GM12878 (cell line): ENCODE measurements around the gene PPP3CA. TPM values are rescaled to one million over a fixed set of nuclear protein-coding genes. Genes with fewer than 3 reads are reported as not detected.

Experiments used
- ATAC-seq: fragments of 200-7000 bp; cut with Tn5 transposase; 3 replicates; pipeline ENCODE4 v1.9.1; 2020; ENCODE audit warnings: mild to moderate bottlenecking, moderate library complexity
- BruUV-seq: library from RNA; stranded (reverse); fragments of 400-500 nt; replicated peaks from 2 replicates; lab custom pipeline; 2021; lab: Mats Ljungman, UMichigan
- CTCF ChIA-PET: fragments of 300-600 bp; sonication (Branson Sonifier 250); formaldehyde crosslinking; extraction: SDS; loops from one replicate; lab custom pipeline; 2021; ENCODE audit warnings: inconsistent platforms; lab: Yijun Ruan, JAX
- POLR2A ChIA-PET: fragments of 350-600 bp; formaldehyde crosslinking; extraction: SDS; loops from one replicate; lab custom pipeline; 2021; ENCODE audit warnings: inconsistent platforms; lab: Charles Lee
- RAD21 ChIA-PET: fragments of 300-600 bp; sonication (Branson Sonifier 250); formaldehyde crosslinking; loops from one replicate; lab custom pipeline; 2023; ENCODE audit warnings: antibody characterized with exemption; ENCODE audit not compliant: unreplicated experiment; lab: Charles Lee
- SMC1A ChIA-PET: fragments of 300-600 bp; sonication (Branson Sonifier 250); formaldehyde crosslinking; loops from one replicate; lab custom pipeline; 2023; ENCODE audit not compliant: unreplicated experiment, uncharacterized antibody; lab: Charles Lee
- DNase-seq: peaks from one replicate; pipeline ENCODE4 v3.0.0-alpha.2; 2011; ENCODE audit warnings: low read depth, low spot score
- FAIRE-seq: peaks from 3 replicates; lab custom pipeline; 2011; peaks lifted over from hg19 to GRCh38; lab: Jason Lieb, UNC
- H2AFZ ChIP-seq: 2 replicates; pipeline ENCODE4 v1.6.0; 2011; ENCODE audit warnings: low read depth, low read length, control low read depth; ENCODE audit not compliant: control insufficient read depth
- H3K27ac ChIP-seq: 2 replicates; pipeline ENCODE4 v1.5.1; 2011; ENCODE audit warnings: control low read depth; ENCODE audit not compliant: control insufficient read depth, insufficient read depth
- H3K27me3 ChIP-seq, 2 experiments: replicated peaks in 1 of 2; 2 replicates each; pipeline versions ENCODE4 v1.6.0 to v1.6.1; 2011; ENCODE audit warnings: low read length in 1 of 2; ENCODE audit not compliant: control insufficient read depth in 2 of 2, insufficient read depth in 2 of 2
- H3K36me3 ChIP-seq, 2 experiments: 2 replicates each; pipeline ENCODE4 v1.5.1; 2011; ENCODE audit warnings: low read length in 1 of 2; ENCODE audit not compliant: control insufficient read depth in 2 of 2, insufficient read depth in 2 of 2
- H3K4me1 ChIP-seq: 2 replicates; pipeline ENCODE4 v1.6.1; 2011; ENCODE audit warnings: mild to moderate bottlenecking, low read length, moderate library complexity, mixed read lengths; ENCODE audit not compliant: control insufficient read depth, insufficient read depth
- H3K4me2 ChIP-seq: 2 replicates; pipeline ENCODE4 v1.6.0; 2011; ENCODE audit warnings: control low read depth; ENCODE audit not compliant: control insufficient read depth, insufficient read depth
- H3K4me3 ChIP-seq: fragments of 200-600 bp; sonication (generic); 2 replicates; pipeline ENCODE4 v1.5.1; 2016
- H3K79me2 ChIP-seq: 2 replicates; pipeline ENCODE4 v1.6.0; 2011; ENCODE audit warnings: low read length; ENCODE audit not compliant: control insufficient read depth, insufficient read depth
- H3K9ac ChIP-seq: 2 replicates; pipeline ENCODE4 v1.8.0; 2011; ENCODE audit warnings: low read length, control low read depth, mixed read lengths; ENCODE audit not compliant: control insufficient read depth, insufficient read depth
- H3K9me3 ChIP-seq: replicated peaks from 3 replicates; pipeline ENCODE4 v1.5.1; 2011; ENCODE audit warnings: mild to moderate bottlenecking, low read length; ENCODE audit not compliant: control insufficient read depth, insufficient read depth
- H4K20me1 ChIP-seq: 2 replicates; pipeline ENCODE4 v1.6.0; 2011; ENCODE audit not compliant: control insufficient read depth, insufficient read depth
- EGR1 ChIP-seq, 2 experiments: IDR thresholded peaks; 1 replicate in 1 of 2; 2 replicates in 1 of 2; pipeline ENCODE4 v1.6.1; 2011 to 2012; ENCODE audit warnings: low read depth in 2 of 2, low read length in 2 of 2, borderline replicate concordance in 1 of 2, mild to moderate bottlenecking in 1 of 2, moderate library complexity in 1 of 2
- ELK1 ChIP-seq: IDR thresholded peaks from 2 replicates; pipeline ENCODE4 v1.6.1; 2012; ENCODE audit warnings: low read depth, low read length, improper control_type of control experiment
- ESRRA ChIP-seq: IDR thresholded peaks from 2 replicates; pipeline ENCODE4 v1.6.1; 2012; ENCODE audit warnings: mild to moderate bottlenecking, low read length, improper control_type of control experiment
- GABPA ChIP-seq: IDR thresholded peaks from 2 replicates; pipeline ENCODE4 v1.6.1; 2014; ENCODE audit warnings: antibody characterized with exemption, low read depth, mild to moderate bottlenecking, inconsistent platforms
- HDAC2 ChIP-seq: fragments of 200-600 bp; sonication (generic); IDR thresholded peaks from 2 replicates; pipeline ENCODE4 v1.6.1; 2017
- LARP7 ChIP-seq: fragments of 450-650 bp; IDR thresholded peaks from 2 replicates; pipeline ENCODE4 v1.6.1; 2017; ENCODE audit warnings: mild to moderate bottlenecking
- NFXL1 ChIP-seq: fragments of 450-650 bp; IDR thresholded peaks from 2 replicates; pipeline ENCODE4 v1.6.1; 2017; ENCODE audit warnings: antibody characterized with exemption, mild to moderate bottlenecking, borderline replicate concordance
- NR2C1 ChIP-seq: fragments of 450-650 bp; IDR thresholded peaks from 2 replicates; pipeline ENCODE4 v1.6.1; 2017; ENCODE audit warnings: antibody characterized with exemption, mild to moderate bottlenecking, moderate library complexity
- RAD51 ChIP-seq: fragments of 450-650 bp; IDR thresholded peaks from 2 replicates; pipeline ENCODE4 v1.6.1; 2016; ENCODE audit warnings: moderate library complexity, mild to moderate bottlenecking, inconsistent platforms
- RCOR1 ChIP-seq: conservative IDR thresholded peaks from 2 replicates; pipeline ENCODE4 v1.6.1; 2012; ENCODE audit warnings: low read depth, low read length, improper control_type of control experiment
- RELA ChIP-seq: fragments of 450-650 bp; IDR thresholded peaks from 2 replicates; pipeline ENCODE4 v1.8.0; 2014; ENCODE audit warnings: borderline replicate concordance; ENCODE audit not compliant: partially characterized antibody
- SPI1 ChIP-seq: IDR thresholded peaks from 2 replicates; pipeline ENCODE4 v1.6.1; 2011; ENCODE audit warnings: low read depth, mild to moderate bottlenecking, low read length, moderate library complexity, borderline replicate concordance; ENCODE audit not compliant: insufficient read depth
- SUPT20H ChIP-seq: IDR thresholded peaks from 2 replicates; pipeline ENCODE4 v1.6.1; 2011; ENCODE audit warnings: low read depth, mild to moderate bottlenecking, low read length, moderate library complexity, borderline replicate concordance; ENCODE audit not compliant: control insufficient read depth
- USF2 ChIP-seq: IDR thresholded peaks from 2 replicates; pipeline ENCODE4 v1.6.1; 2011; ENCODE audit warnings: low read depth, low read length, improper control_type of control experiment, borderline replicate concordance
- ZBED1 ChIP-seq: IDR thresholded peaks from 2 replicates; pipeline ENCODE4 v1.6.1; 2016; ENCODE audit warnings: borderline replicate concordance
- ZBTB40 ChIP-seq: fragments of 450-650 bp; IDR thresholded peaks from 2 replicates; pipeline ENCODE4 v1.6.1; 2016; ENCODE audit warnings: mild to moderate bottlenecking, moderate library complexity, borderline replicate concordance
- ZNF217 ChIP-seq: fragments of 450-650 bp; IDR thresholded peaks from 2 replicates; pipeline ENCODE4 v1.6.1; 2017; ENCODE audit warnings: antibody characterized with exemption, mild to moderate bottlenecking
- ZNF384 ChIP-seq: IDR thresholded peaks from 2 replicates; pipeline ENCODE4 v1.6.1; 2012; ENCODE audit warnings: low read depth, mild to moderate bottlenecking, low read length, improper control_type of control experiment, borderline replicate concordance
- WGBS: methylation state at CpG from one replicate; pipeline ENCODE4 v1.1.6; 2016; ENCODE audit warnings: low lambda C conversion rate; ENCODE audit not compliant: insufficient replicate concordance, insufficient coverage; ENCODE audit errors: missing lambda C conversion rate; 5-methylcytosine and 5-hydroxymethylcytosine counted together
- in situ Hi-C: fragments of 300-500 bp; cut with MboI; formaldehyde crosslinking; loops from 9 replicates; pipeline ENCODE4 v1.14.3; 2018; ENCODE audit warnings: mixed read lengths
- intact Hi-C: fragments of 100-400 bp; cut with micrococcal nuclease; formaldehyde crosslinking; loops from one replicate; pipeline ENCODE4 v1.14.2; 2022; ENCODE audit not compliant: unreplicated experiment
- polyA plus RNA-seq, 11 experiments: library from polyadenylated mRNA; depleted of rRNA in 4 of 11; unstranded in 6 of 11; stranded (reverse) in 5 of 11; fragments of >200 nt; fragmentation: Nextera tagmentation in 4 of 11; fragmentation: Illumina TruSeq in 1 of 11; extraction: Ambion mirVana in 4 of 11; extraction: Trizol in 1 of 11; gene quantifications; 1 replicate in 1 of 11; 2 replicates in 10 of 11; pipeline versions ENCODE4 v1.2.1 to v1.2.3, GENCODE V29; 2011 to 2016; ENCODE audit warnings: inconsistent platforms in 2 of 11, missing spikeins in 2 of 11, low read depth in 1 of 11
- total RNA-seq, 4 experiments: library from RNA; depleted of rRNA in 3 of 4; stranded (reverse); fragments of >200 nt in 3 of 4; fragmentation: Illumina TruSeq in 1 of 4; extraction: Trizol in 1 of 4; gene quantifications; 2 replicates each; pipeline versions ENCODE4 v1.2.1 to v1.2.3, GENCODE V29; 2013 to 2021
- TF ChIP-seq, protein P1 (sequence below): IDR thresholded peaks from 2 replicates; pipeline ENCODE4 v1.6.1; 2011; ENCODE audit warnings: borderline replicate concordance, low read depth, mild to moderate bottlenecking, moderate library complexity, low read length; ENCODE audit not compliant: insufficient read depth, poor library complexity, severe bottlenecking

PPP3CA gene
- total and polyA plus RNA-seq, 10 of the 15 experiments (the other 5 are each of a cell fraction or from before 2014, with no cell fraction given) = 0.33 to 9.0 (median 1.0) TPM

DNA sequence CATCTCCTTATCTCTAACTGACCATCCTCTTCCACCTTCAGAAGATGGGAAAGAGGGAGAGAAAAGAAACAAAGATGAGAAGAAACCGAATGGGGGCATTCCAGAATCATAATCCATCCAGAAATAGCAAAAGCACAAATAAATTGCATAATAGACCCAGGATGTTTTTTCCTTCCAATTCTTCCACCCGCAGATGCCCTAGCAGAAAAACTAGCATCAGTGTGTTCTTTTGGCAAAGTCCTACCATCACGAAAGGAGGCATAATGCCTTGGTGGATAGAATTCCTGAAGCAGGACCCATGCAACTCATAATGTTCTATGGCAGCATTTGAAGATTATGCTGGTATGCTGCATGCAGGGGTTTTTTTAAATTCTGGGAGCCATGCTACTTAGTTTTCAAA, 279.2 kb downstream of the PPP3CA start:
- H3K27me3 ChIP-seq = no peaks in the 10 kb centered on the region
- ATAC-seq (no peak), DNase-seq (no peak), FAIRE-seq (no peak)
- 72% methylated on average over 3 of the region's 3 CpGs for WGBS
- ChIA-PET POLR2A (no interaction called here), CTCF (no interaction called here), SMC1A (no interaction called here), RAD21 (no interaction called here)
- no peaks in the 10 kb centered on the region for H3K79me2 ChIP-seq
- no peaks in the 10 kb centered on the region for H3K9me3 ChIP-seq
- H3K4me3 ChIP-seq = no peak overlapping the region
- H3K27ac ChIP-seq = no peak overlapping the region
- H3K9ac ChIP-seq = no peak overlapping the region
- intact Hi-C loops = no loop called here
- no TSS peak for BruUV-seq
- no peak overlapping the region for H3K4me2 ChIP-seq
- no peaks in the 10 kb centered on the region for H3K4me1 ChIP-seq
- H4K20me1 ChIP-seq = no peaks in the 10 kb centered on the region
- no peak overlapping the region for H2AFZ ChIP-seq
- no peaks in the 10 kb centered on the region for H3K36me3 ChIP-seq
- in situ Hi-C loops = no loop called here
- no peak for TF ChIP-seq ZBTB40
- no peak for TF ChIP-seq RELA
- TF ChIP-seq NFXL1 = no peak
- no peak for TF ChIP-seq ZNF217
- no peak for TF ChIP-seq NR2C1
- no peak for TF ChIP-seq USF2
- no peak for TF ChIP-seq ZBED1
- no peak for TF ChIP-seq GABPA
- TF ChIP-seq, protein P1, sequence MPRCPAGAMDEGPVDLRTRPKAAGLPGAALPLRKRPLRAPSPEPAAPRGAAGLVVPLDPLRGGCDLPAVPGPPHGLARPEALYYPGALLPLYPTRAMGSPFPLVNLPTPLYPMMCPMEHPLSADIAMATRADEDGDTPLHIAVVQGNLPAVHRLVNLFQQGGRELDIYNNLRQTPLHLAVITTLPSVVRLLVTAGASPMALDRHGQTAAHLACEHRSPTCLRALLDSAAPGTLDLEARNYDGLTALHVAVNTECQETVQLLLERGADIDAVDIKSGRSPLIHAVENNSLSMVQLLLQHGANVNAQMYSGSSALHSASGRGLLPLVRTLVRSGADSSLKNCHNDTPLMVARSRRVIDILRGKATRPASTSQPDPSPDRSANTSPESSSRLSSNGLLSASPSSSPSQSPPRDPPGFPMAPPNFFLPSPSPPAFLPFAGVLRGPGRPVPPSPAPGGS = no peak
- TF ChIP-seq RAD51 = no peak
- TF ChIP-seq EGR1 (IDR thresholded peaks at IDR 0.05; ENCODE audit: borderline replicate concordance in 1 of 2, low read depth in 2 of 2, low read length in 2 of 2) = no peak
- no peak for TF ChIP-seq RCOR1
- no peak for TF ChIP-seq LARP7
- TF ChIP-seq SUPT20H = no peak
- no peak for TF ChIP-seq ESRRA
- TF ChIP-seq ZNF384 = no peak
- TF ChIP-seq SPI1 = no peak
- TF ChIP-seq ELK1 = no peak
- no peak for TF ChIP-seq HDAC2
